Sigmoid colon (tissue), 7 donors: ENCODE results near the gene ITGA5. TPM values are rescaled to one million over a fixed set of nuclear protein-coding genes. Genes with fewer than 3 reads are reported as not detected.
"Not testable (repeated sequence)": the region's sequence is repeated elsewhere in the genome, so short reads cannot be mapped to it uniquely, and the experiment has no call there.

Experiments
- DNase-seq: peaks from one replicate; pipeline ENCODE4 v3.0.0-alpha.2; 2019
- H3K27ac ChIP-seq, 4 donors: fragments of 200-600 bp; sonication (generic); one replicate each; pipeline ENCODE4 v1.5.1; 2016 to 2019; ENCODE audit warnings: mild to moderate bottlenecking in 1 of 4
- H3K27me3 ChIP-seq, 3 donors: fragments of 200-600 bp; sonication (generic); one replicate each; pipeline ENCODE4 v1.5.1; 2019; ENCODE audit warnings: mild to moderate bottlenecking in 1 of 3
- H3K36me3 ChIP-seq, 4 donors: fragments of 200-600 bp; sonication (generic); one replicate each; pipeline ENCODE4 v1.5.1; 2016 to 2019
- H3K4me1 ChIP-seq, 4 donors: fragments of 200-600 bp; sonication (generic); one replicate each; pipeline ENCODE4 v1.5.1; 2017 to 2019
- H3K4me3 ChIP-seq, 4 donors: fragments of 200-600 bp; sonication (generic); one replicate each; pipeline ENCODE4 v1.5.1; 2017 to 2019; ENCODE audit warnings: mild to moderate bottlenecking in 2 of 4, moderate library complexity in 1 of 4
- H3K9me3 ChIP-seq, 4 donors: fragments of 200-600 bp in 3 of 4; sonication (generic) in 3 of 4; one replicate each; pipeline versions ENCODE4 v1.5.1 to v1.6.1; 2013 to 2019
- EP300 ChIP-seq, 4 donors: sonication (generic); formaldehyde crosslinking; IDR thresholded peaks; one replicate each; pipeline ENCODE4 v1.6.1; 2017; ENCODE audit warnings: antibody characterized with exemption in 4 of 4
- POLR2A ChIP-seq, 2 donors: fragments of 450-650 bp; IDR thresholded peaks; one replicate each; pipeline ENCODE4 v1.6.1; 2016; ENCODE audit warnings: antibody characterized with exemption in 2 of 2, mild to moderate bottlenecking in 2 of 2, moderate library complexity in 2 of 2
- POLR2AphosphoS5 ChIP-seq, 4 donors: sonication (generic); formaldehyde crosslinking; IDR thresholded peaks; one replicate each; pipeline ENCODE4 v1.6.1; 2017; ENCODE audit warnings: antibody characterized with exemption in 4 of 4
- WGBS, 2 donors: extraction: QIAGEN DNeasy Blood & Tissue Kit; methylation state at CpG; one replicate each; pipeline ENCODE4 v1.1.7; 2013; 5-methylcytosine and 5-hydroxymethylcytosine counted together
- intact Hi-C: fragments of 100-400 bp; cut with DNase I; formaldehyde crosslinking; loops from one replicate; pipeline ENCODE4 v1.15.1; 2023
- polyA plus RNA-seq, 3 donors: library from polyadenylated mRNA; stranded (reverse); fragments of 200-250 nt; gene quantifications; one replicate each; pipeline ENCODE4 v1.2.3, GENCODE V29; 2013
- total RNA-seq, 4 donors: library from RNA; depleted of rRNA; stranded (reverse); fragments of >200 nt; gene quantifications; one replicate each; pipeline ENCODE4 v1.1.0, GENCODE V29; 2016
- TF ChIP-seq, protein P1 (sequence below), 4 experiments: fragments of 450-650 bp in 3 of 4; fragments of 200-600 bp in 1 of 4; IDR thresholded peaks; one replicate each; pipeline ENCODE4 v1.5.1; 2016 to 2019; ENCODE audit warnings: antibody characterized with exemption in 4 of 4, mild to moderate bottlenecking in 3 of 4, moderate library complexity in 2 of 4
- donor health status: healthy with polysubstance abuse.
- donor health status: Bipolar disorder and iron deficiency.
- donor health status: healthy.

Gene ITGA5
- total and polyA plus RNA-seq, 7 donors: 7.4 to 765 (median 200) TPM

DNA sequence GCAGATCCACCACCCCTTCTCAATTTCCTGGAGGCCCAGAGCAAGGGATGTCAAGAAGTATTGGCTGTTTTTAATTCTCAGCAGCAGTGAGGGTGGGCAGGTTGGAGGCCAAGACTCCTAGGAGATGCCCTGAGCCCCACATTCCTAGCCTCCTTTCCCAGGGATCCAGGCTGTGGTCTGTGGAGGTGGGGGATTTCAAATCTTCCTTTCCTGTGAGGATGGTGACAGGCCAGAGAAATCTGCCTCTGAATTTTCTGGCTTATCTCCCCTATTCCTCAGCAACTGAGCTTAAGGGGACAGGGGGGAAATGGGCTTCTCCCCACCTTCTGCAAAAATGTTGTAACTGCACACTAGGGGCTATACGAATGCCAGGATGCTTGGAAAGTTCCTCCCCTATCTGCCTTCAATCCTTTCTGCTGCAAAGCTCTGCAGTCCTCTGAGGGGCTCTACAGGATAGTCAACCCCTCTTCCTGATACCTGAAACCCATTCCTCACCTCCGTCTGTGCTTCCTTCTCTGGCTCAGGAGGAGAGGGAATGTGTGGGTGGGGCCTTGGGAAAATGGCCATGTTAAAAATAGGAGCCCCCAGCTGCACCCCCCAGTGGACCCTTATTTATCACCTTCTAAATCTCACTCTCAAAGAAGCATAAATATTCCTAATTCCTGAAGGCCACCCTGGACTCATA is 61.4 kb downstream of the ITGA5 start:
- H3K36me3 ChIP-seq: no peaks in the 10 kb centered on the region
- WGBS, 2 donors: 69 to 71% methylated on average over 2 of the region's 2 CpGs
- no peaks in the 10 kb centered on the region for H3K9me3 ChIP-seq
- peaks cover 0 to 68% (median 60%) of the 10 kb centered on the region in 4 donors for H3K4me1 ChIP-seq
- no peak for TF ChIP-seq POLR2AphosphoS5 (IDR thresholded peaks at IDR 0.05)
- TF ChIP-seq POLR2A (IDR thresholded peaks at IDR 0.05): no peak
- TF ChIP-seq, protein P1, sequence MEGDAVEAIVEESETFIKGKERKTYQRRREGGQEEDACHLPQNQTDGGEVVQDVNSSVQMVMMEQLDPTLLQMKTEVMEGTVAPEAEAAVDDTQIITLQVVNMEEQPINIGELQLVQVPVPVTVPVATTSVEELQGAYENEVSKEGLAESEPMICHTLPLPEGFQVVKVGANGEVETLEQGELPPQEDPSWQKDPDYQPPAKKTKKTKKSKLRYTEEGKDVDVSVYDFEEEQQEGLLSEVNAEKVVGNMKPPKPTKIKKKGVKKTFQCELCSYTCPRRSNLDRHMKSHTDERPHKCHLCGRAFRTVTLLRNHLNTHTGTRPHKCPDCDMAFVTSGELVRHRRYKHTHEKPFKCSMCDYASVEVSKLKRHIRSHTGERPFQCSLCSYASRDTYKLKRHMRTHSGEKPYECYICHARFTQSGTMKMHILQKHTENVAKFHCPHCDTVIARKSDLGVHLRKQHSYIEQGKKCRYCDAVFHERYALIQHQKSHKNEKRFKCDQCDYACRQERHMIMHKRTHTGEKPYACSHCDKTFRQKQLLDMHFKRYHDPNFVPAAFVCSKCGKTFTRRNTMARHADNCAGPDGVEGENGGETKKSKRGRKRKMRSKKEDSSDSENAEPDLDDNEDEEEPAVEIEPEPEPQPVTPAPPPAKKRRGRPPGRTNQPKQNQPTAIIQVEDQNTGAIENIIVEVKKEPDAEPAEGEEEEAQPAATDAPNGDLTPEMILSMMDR (IDR thresholded peaks at IDR 0.05): no peak
- no peak for TF ChIP-seq EP300 (IDR thresholded peaks at IDR 0.05)
- H3K27me3 ChIP-seq: no peaks in the 10 kb centered on the region
- peak overlapping the region in 1 of 4 donors; percentile 57 for H3K4me3 ChIP-seq
- intact Hi-C loops: loop anchor here (2.0 kb wide), 1 partner anchor 33 kb away; the partner anchor contains the start of gene COPZ1
- no peak for DNase-seq
- H3K27ac ChIP-seq: peak overlapping the region in 3 of 4 donors; percentile 86 to 91 (median 88)

DNA sequence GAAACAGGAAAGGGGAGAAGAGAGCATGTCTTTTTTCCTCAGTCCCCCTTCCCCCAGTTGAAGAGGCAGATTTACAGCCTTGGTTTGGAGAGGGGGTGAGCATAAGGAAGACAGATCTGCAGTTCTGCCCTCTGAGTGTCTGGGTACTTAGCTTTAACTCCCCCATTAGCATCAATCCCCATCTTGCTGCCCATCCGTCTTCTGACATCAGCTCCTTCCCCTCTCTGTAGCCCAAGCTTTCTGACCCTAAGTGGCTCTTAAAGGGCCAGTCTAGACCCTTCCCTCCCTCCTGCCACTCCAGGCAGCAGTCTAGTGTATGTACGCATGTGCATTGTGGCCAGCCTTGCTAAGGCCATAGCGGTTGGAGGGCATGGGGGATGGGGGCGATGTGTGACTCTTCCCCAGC is 62.1 kb downstream of the ITGA5 start:
- no peak for TF ChIP-seq POLR2AphosphoS5 (IDR thresholded peaks at IDR 0.05)
- TF ChIP-seq POLR2A (IDR thresholded peaks at IDR 0.05): no peak
- TF ChIP-seq EP300 (IDR thresholded peaks at IDR 0.05): no peak
- TF ChIP-seq, protein P1 (IDR thresholded peaks at IDR 0.05): no peak
- WGBS, 2 donors: 88 to 91% methylated on average over 4 of the region's 4 CpGs
- intact Hi-C loops: no loop called here
- Histone ChIP-seq H3K36me3 (no peaks in the 10 kb centered on the region), H3K27me3 (no peaks in the 10 kb centered on the region), H3K9me3 (no peaks in the 10 kb centered on the region), H3K27ac (peak overlapping the region in 3 of 4 donors; percentile 86 to 91 (median 88)), H3K4me1 (peaks cover 2 to 75% (median 67%) of the 10 kb centered on the region in 4 donors), H3K4me3 (no peak overlapping the region)
- no peak for DNase-seq

DNA sequence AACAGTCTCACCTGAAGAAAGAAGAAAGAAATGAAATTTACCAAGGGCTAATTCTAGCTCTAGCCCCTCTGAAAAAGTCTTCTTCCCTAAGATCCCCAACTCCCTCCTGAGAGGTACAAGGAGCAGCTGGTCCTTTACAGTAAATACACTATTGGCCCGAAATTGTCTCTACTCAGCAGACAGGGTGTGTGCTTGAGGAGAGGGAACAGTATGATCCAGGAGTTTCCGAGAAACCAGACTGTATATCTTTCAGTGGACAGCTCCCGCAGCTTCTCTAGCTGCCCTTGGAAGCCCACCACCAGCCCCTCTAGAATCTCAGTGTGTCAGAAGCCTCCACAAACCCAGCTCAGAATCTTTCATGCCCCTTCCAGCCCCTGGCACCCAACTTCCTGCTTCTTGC is 62.8 kb downstream of the ITGA5 start:
- peak overlapping the region in 3 of 4 donors; percentile 86 to 91 (median 88) for H3K27ac ChIP-seq
- no peaks in the 10 kb centered on the region for H3K36me3 ChIP-seq
- DNase-seq: no peak
- no peaks in the 10 kb centered on the region for H3K27me3 ChIP-seq
- intact Hi-C loops: no loop called here
- WGBS, 2 donors: 74 to 83% methylated on average over 3 of the region's 3 CpGs
- peaks cover 3 to 82% (median 74%) of the 10 kb centered on the region in 4 donors for H3K4me1 ChIP-seq
- TF ChIP-seq, protein P1 (IDR thresholded peaks at IDR 0.05): no peak
- TF ChIP-seq EP300 (IDR thresholded peaks at IDR 0.05) (peak in 2 of 4 donors; percentile 46 to 82), POLR2AphosphoS5 (IDR thresholded peaks at IDR 0.05) (peak in 2 of 4 donors; percentile 29 to 78), POLR2A (IDR thresholded peaks at IDR 0.05) (no peak)
- no peak overlapping the region for H3K4me3 ChIP-seq
- no peaks in the 10 kb centered on the region for H3K9me3 ChIP-seq

DNA sequence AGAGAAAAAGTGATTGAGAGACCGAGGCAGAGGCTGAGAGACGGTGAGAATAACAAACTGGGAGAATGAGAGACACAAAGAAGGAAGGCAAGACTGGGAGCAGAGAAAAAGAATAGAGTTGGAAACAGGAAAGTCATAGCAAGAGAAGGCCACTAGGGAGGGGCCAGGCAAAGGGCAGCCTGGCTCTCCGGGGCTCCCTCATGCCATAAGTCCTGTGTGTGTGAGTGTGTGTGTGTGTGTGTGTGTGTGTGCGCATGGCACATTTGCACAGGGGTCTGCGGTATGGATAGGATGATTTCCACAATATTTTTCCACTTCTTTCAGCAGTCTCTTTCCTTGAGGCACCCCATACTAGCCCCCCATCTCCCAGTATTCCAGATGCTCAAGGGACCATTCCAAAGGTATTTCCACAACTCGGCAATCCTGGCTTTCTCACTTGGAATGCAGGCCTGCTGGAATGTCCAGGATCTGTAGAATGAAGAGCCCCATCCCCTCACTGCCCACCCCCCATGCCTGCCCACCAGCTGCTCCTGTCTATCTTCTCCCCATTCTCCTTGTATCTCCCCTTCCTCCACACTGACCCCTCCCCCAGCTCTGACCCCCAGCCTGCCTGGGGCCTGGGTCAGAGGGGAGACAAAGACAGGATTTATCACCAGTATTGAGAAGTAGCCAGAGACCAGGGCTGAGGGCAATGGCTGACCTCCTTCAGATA is 63.8 kb downstream of the ITGA5 start:
- Histone ChIP-seq H3K27me3 (no peaks in the 10 kb centered on the region), H3K4me3 (no peak overlapping the region), H3K9me3 (no peaks in the 10 kb centered on the region), H3K4me1 (peaks cover 3 to 84% (median 73%) of the 10 kb centered on the region in 4 donors), H3K36me3 (peaks cover 0 to 10% (median 6%) of the 10 kb centered on the region in 4 donors), H3K27ac (peak overlapping the region in 3 of 4 donors; percentile 86 to 91 (median 88))
- TF ChIP-seq, protein P1 (IDR thresholded peaks at IDR 0.05): no peak
- no peak for TF ChIP-seq EP300 (IDR thresholded peaks at IDR 0.05)
- 82 to 85% methylated on average over 6 of the region's 6 CpGs for WGBS, 2 donors
- intact Hi-C loops: no loop called here
- no peak for DNase-seq

DNA sequence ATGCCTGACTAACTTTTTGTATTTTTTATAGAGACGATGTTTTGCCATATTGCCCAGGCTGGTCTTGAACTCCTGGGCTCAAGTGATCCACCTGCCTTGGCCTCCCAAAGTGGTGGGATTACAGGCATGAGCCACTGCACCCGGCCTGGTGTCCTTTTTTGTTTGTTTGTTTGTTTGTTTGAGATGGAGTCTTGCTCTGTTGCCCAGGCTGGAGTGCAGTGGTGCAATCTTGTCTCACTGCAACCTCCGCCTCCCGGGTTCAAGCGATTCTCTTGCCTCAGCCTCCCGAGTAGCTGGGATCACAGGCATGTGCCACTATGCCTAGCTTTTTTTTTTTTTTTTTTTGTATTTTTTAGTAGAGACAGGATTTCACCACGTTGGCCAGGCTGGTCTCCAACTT is 64.8 kb downstream of the ITGA5 start:
- not testable (repeated sequence) for H3K4me3 ChIP-seq

More for the DNA sequence above, 64.8 kb downstream of the ITGA5 start:
- Histone ChIP-seq H3K4me1 (peaks cover 3 to 78% (median 64%) of the 10 kb centered on the region in 4 donors), H3K36me3 (peaks cover 2 to 19% (median 14%) of the 10 kb centered on the region in 4 donors), H3K27ac (peak overlapping the region in 3 of 4 donors; percentile 86 to 91 (median 88))
- H3K9me3 ChIP-seq, H3K27me3 ChIP-seq, DNase-seq, intact Hi-C loops: not testable (repeated sequence)
- WGBS, 2 donors: 82 to 84% methylated on average over 7 of the region's 7 CpGs
